Esophagus squamous epithelium (tissue), 5 donors: ENCODE data around the gene CFAP92. TPM values are rescaled to one million over a fixed set of nuclear protein-coding genes. Genes with fewer than 3 reads are reported as not detected.

Experiments
- DNase-seq: peaks from one replicate; lab custom pipeline; 2025; lab: John Stamatoyannopoulos, UW
- H3K27ac ChIP-seq, 4 donors: fragments of 200-600 bp; sonication (generic); one replicate each; pipeline ENCODE4 v1.5.1; 2016 to 2019; ENCODE audit warnings: mild to moderate bottlenecking in 1 of 4
- H3K27me3 ChIP-seq, 4 donors: fragments of 200-600 bp; sonication (generic); 1 replicate in 3 of 4; 2 replicates in 1 of 4; pipeline versions ENCODE4 v1.5.1 to v1.6.0; 2017 to 2021; ENCODE audit warnings: antibody characterized with exemption in 1 of 4
- H3K36me3 ChIP-seq, 3 donors: fragments of 200-600 bp; sonication (generic); one replicate each; pipeline ENCODE4 v1.5.1; 2016 to 2019
- H3K4me1 ChIP-seq, 3 donors: fragments of 200-600 bp; sonication (generic); one replicate each; pipeline ENCODE4 v1.5.1; 2017 to 2019
- H3K4me3 ChIP-seq, 4 donors: fragments of 200-600 bp; sonication (generic); 1 replicate in 3 of 4; 2 replicates in 1 of 4; pipeline ENCODE4 v1.5.1; 2016 to 2019; ENCODE audit warnings: mild to moderate bottlenecking in 2 of 4, moderate library complexity in 1 of 4
- H3K9me3 ChIP-seq, 3 donors: fragments of 200-600 bp; sonication (generic); one replicate each; pipeline ENCODE4 v1.5.1; 2016 to 2019
- POLR2A ChIP-seq, 4 donors: fragments of 450-650 bp; IDR thresholded peaks; one replicate each; pipeline ENCODE4 v1.6.1; 2017; ENCODE audit warnings: antibody characterized with exemption in 4 of 4, mild to moderate bottlenecking in 4 of 4, moderate library complexity in 3 of 4
- WGBS, 2 donors: methylation state at CpG; one replicate each; pipeline ENCODE4 v1.1.5; 2018; 5-methylcytosine and 5-hydroxymethylcytosine counted together
- intact Hi-C: fragments of 100-400 bp; cut with DNase I; formaldehyde crosslinking; loops from one replicate; pipeline ENCODE4 v1.15.0; 2022
- total RNA-seq, 4 donors: library from RNA; depleted of rRNA; stranded (reverse); fragments of >200 nt; gene quantifications; one replicate each; pipeline ENCODE4 v1.1.0, GENCODE V29; 2016
- TF ChIP-seq, protein P1 (sequence below), 6 experiments: fragments of 450-650 bp in 4 of 6; fragments of 200-600 bp in 2 of 6; sonication (generic) in 2 of 6; IDR thresholded peaks; one replicate each; pipeline ENCODE4 v1.5.1; 2016 to 2019; ENCODE audit warnings: antibody characterized with exemption in 6 of 6, mild to moderate bottlenecking in 4 of 6, moderate library complexity in 4 of 6
- donor health status: DM: yes; HTN: yes; CAD: no.

The CFAP92 gene
- total RNA-seq, 4 donors from 2014 or later: 0.40 to 1.4 (median 0.98) TPM

DNA sequence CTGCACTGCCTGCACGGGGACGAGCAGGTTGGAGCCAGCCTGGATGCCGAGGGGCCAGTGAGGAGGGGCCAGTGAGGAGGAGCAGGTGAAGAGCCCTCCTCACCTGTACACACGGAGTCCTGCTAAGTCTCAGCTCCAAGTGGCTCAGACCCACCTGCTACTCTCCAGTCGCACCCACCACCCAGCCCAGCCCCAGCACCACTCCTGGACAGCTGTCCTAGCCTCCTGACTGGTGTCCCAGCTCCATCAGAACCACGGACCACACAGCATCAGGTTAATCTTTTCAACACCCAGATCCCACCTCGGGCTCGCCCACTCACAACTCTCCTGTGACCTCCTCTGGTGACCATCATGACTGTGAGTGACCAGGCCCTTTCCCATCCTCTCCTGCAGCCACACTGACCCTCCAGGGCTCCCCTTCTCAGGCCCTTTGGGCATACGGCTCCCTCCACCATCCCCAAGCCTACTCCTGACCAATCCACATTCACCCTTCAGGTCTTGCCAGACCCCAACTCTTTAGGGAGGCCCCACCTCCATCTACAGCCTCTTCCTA, 21.0 kb upstream of the CFAP92 start:
- Histone ChIP-seq H3K4me1 (peaks cover 18 to 77% (median 28%) of the 10 kb centered on the region in 3 donors), H3K9me3 (no peaks in the 10 kb centered on the region), H3K36me3 (no peaks in the 10 kb centered on the region), H3K4me3 (no peak overlapping the region), H3K27ac (peak overlapping the region; percentile 33 to 84 (median 76)), H3K27me3 (no peaks in the 10 kb centered on the region)
- TF ChIP-seq POLR2A (IDR thresholded peaks at IDR 0.05): no peak
- TF ChIP-seq, protein P1, sequence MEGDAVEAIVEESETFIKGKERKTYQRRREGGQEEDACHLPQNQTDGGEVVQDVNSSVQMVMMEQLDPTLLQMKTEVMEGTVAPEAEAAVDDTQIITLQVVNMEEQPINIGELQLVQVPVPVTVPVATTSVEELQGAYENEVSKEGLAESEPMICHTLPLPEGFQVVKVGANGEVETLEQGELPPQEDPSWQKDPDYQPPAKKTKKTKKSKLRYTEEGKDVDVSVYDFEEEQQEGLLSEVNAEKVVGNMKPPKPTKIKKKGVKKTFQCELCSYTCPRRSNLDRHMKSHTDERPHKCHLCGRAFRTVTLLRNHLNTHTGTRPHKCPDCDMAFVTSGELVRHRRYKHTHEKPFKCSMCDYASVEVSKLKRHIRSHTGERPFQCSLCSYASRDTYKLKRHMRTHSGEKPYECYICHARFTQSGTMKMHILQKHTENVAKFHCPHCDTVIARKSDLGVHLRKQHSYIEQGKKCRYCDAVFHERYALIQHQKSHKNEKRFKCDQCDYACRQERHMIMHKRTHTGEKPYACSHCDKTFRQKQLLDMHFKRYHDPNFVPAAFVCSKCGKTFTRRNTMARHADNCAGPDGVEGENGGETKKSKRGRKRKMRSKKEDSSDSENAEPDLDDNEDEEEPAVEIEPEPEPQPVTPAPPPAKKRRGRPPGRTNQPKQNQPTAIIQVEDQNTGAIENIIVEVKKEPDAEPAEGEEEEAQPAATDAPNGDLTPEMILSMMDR (IDR thresholded peaks at IDR 0.05): no peak
- intact Hi-C loops: no loop called here
- no peak for DNase-seq
- 79 to 82% methylated on average over 8 of the region's 9 CpGs for WGBS, 2 donors

DNA sequence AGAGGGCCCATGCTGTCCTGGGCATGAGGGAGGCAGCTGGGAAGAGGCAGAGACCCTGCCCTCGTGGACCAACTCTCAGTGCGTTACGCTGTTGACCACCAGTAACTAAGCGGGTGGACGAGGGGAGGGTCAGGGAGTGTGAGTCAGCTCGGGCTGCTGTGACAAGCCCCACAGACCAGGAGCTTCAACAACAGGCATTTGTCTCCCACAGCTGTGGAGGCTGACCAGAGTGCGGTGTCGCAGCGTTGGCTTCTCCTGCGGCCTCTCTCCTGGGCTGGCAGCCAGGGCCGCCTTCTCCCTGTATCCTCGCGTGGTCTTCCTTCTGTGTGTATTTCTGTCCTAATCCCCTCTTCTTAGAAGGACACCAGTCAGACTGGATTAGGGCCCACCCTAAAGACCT, 20.3 kb upstream of the CFAP92 start:
- Histone ChIP-seq H3K4me3 (no peak overlapping the region), H3K27ac (peak overlapping the region in 3 of 4 donors; percentile 73 to 84 (median 79)), H3K27me3 (no peaks in the 10 kb centered on the region), H3K4me1 (peaks cover 18 to 81% (median 28%) of the 10 kb centered on the region in 3 donors), H3K9me3 (no peaks in the 10 kb centered on the region), H3K36me3 (no peaks in the 10 kb centered on the region)
- WGBS, 2 donors: 89 to 96% methylated on average over 9 to 13 of the region's 13 CpGs
- intact Hi-C loops: no loop called here
- TF ChIP-seq, protein P1 (IDR thresholded peaks at IDR 0.05): no peak
- TF ChIP-seq POLR2A (IDR thresholded peaks at IDR 0.05): no peak
- no peak for DNase-seq

- WGBS, 2 donors: 100% methylated on average over 1 of the region's 3 CpGs; no CpG with 5 or more reads in 1 of the 2 donors
- peak overlapping the region in 3 of 4 donors; percentile 73 to 84 (median 79) for H3K27ac ChIP-seq
- peaks cover 18 to 81% (median 28%) of the 10 kb centered on the region in 3 donors for H3K4me1 ChIP-seq
These were observed 19.6 kb upstream of the CFAP92 start for GRCh38 chr3:129013491-129013891.

GRCh38 chr3:129010310-129010956, 16.6 kb upstream of the CFAP92 start:
- Histone ChIP-seq H3K36me3 (no peaks in the 10 kb centered on the region), H3K4me3 (no peak overlapping the region), H3K27me3 (peaks cover 0 to 11% (median 0%) of the 10 kb centered on the region in 4 donors), H3K4me1 (peaks cover 8 to 82% (median 11%) of the 10 kb centered on the region in 3 donors), H3K9me3 (no peaks in the 10 kb centered on the region), H3K27ac (peak overlapping the region in 2 of 4 donors; percentile 22 to 60)
- intact Hi-C loops: no loop called here
- DNase-seq: no peak
- WGBS, 2 donors: 72 to 77% methylated on average over 3 to 6 of the region's 9 CpGs
- TF ChIP-seq, protein P1 (IDR thresholded peaks at IDR 0.05): no peak
- no peak for TF ChIP-seq POLR2A (IDR thresholded peaks at IDR 0.05)

More at GRCh38 chr3:129013491-129013891, 19.6 kb upstream of the CFAP92 start:
- no peak for DNase-seq
- intact Hi-C loops: no loop called here
- no peaks in the 10 kb centered on the region for H3K9me3 ChIP-seq
- H3K27me3 ChIP-seq: no peaks in the 10 kb centered on the region
- no peak overlapping the region for H3K4me3 ChIP-seq
- TF ChIP-seq, protein P1 (IDR thresholded peaks at IDR 0.05): no peak
- TF ChIP-seq POLR2A (IDR thresholded peaks at IDR 0.05): no peak
- H3K36me3 ChIP-seq: no peaks in the 10 kb centered on the region

DNA sequence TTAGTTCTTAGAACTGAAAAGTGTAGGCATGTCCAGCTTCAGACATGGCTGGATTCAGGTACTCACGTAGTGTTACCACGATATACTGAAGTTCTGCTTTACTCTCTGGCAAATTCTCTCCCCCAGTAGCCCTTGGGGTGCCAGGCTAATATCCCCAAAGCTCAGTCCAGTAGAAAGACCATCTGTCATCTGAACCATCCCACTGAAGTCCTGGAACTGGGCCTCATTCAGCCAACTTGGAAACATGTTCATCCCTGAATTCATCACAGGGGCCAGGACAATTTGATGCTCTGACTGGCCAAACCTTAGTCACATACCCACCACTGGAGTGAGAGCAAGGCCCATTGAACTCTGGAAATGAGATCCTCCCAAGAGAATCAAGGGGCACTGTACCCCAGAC, 15.4 kb upstream of the CFAP92 start:
- intact Hi-C loops: no loop called here
- Histone ChIP-seq H3K9me3 (no peaks in the 10 kb centered on the region), H3K4me3 (no peak overlapping the region), H3K27ac (no peak overlapping the region), H3K36me3 (no peaks in the 10 kb centered on the region), H3K4me1 (peaks cover 11 to 82% (median 17%) of the 10 kb centered on the region in 3 donors), H3K27me3 (peaks cover 0 to 22% (median 0%) of the 10 kb centered on the region in 4 donors)
- no peak for DNase-seq
- 85 to 93% methylated on average over 2 of the region's 2 CpGs for WGBS, 2 donors
- TF ChIP-seq, protein P1 (IDR thresholded peaks at IDR 0.05): no peak
- no peak for TF ChIP-seq POLR2A (IDR thresholded peaks at IDR 0.05)
